GM23338 (cell line): Measurements from ENCODE around the gene FBF1. TPM values are rescaled to one million over a fixed set of nuclear protein-coding genes. Genes with fewer than 3 reads are reported as not detected.

Source experiments
- ATAC-seq: fragments of 200-7000 bp; cut with Tn5 transposase; 3 replicates; pipeline ENCODE4 v1.9.1; 2020
- DNase-seq: peaks from one replicate; pipeline ENCODE4 v3.0.0-alpha.2; 2015; ENCODE audit warnings: low spot score
- H2AFZ ChIP-seq: fragments of 200-600 bp; sonication (generic); 2 replicates; pipeline ENCODE4 v1.8.0; 2016; ENCODE audit warnings: antibody characterized with exemption, mild to moderate bottlenecking, moderate library complexity
- H3F3A ChIP-seq: fragments of 200-600 bp; sonication (generic); replicated peaks from 2 replicates; pipeline ENCODE4 v1.8.0; 2017; ENCODE audit warnings: antibody characterized with exemption, mixed run types, low read depth
- H3K27ac ChIP-seq: fragments of 200-600 bp; sonication (generic); 2 replicates; pipeline ENCODE4 v1.6.1; 2016; ENCODE audit warnings: low read depth
- H3K27me3 ChIP-seq: fragments of 200-600 bp; sonication (generic); 2 replicates; pipeline ENCODE4 v1.8.0; 2016; ENCODE audit warnings: mild to moderate bottlenecking, mixed run types, moderate library complexity; ENCODE audit not compliant: insufficient read depth
- H3K36me3 ChIP-seq: fragments of 200-600 bp; sonication (generic); 2 replicates; pipeline ENCODE4 v1.8.0; 2016; ENCODE audit warnings: mild to moderate bottlenecking; ENCODE audit not compliant: insufficient read depth
- H3K4me1 ChIP-seq: fragments of 200-600 bp; sonication (generic); 2 replicates; pipeline ENCODE4 v1.8.0; 2016; ENCODE audit warnings: mild to moderate bottlenecking, moderate library complexity; ENCODE audit not compliant: insufficient read depth
- H3K4me2 ChIP-seq: fragments of 200-600 bp; sonication (generic); 2 replicates; pipeline ENCODE4 v1.7.1; 2017; ENCODE audit warnings: mixed run types
- H3K4me3 ChIP-seq: fragments of 200-600 bp; sonication (generic); 2 replicates; pipeline ENCODE4 v1.6.1; 2016; ENCODE audit warnings: mixed run types
- H3K79me2 ChIP-seq: fragments of 200-600 bp; sonication (generic); replicated peaks from 2 replicates; pipeline ENCODE4 v1.8.0; 2017; ENCODE audit warnings: mild to moderate bottlenecking; ENCODE audit not compliant: insufficient read depth
- H3K9me2 ChIP-seq: fragments of 200-600 bp; sonication (generic); 2 replicates; pipeline ENCODE4 v1.8.0; 2017; ENCODE audit not compliant: insufficient read depth
- H4K20me1 ChIP-seq: fragments of 200-600 bp; sonication (generic); replicated peaks from 2 replicates; pipeline ENCODE4 v1.8.0; 2017; ENCODE audit warnings: mild to moderate bottlenecking; ENCODE audit not compliant: insufficient read depth
- H3K27ac Mint-ChIP-seq: 2 replicates; pipeline ENCODE4 v1.8.0; 2020; ENCODE audit warnings: inconsistent platforms, mild to moderate bottlenecking, moderate library complexity, mixed read lengths
- H3K27me3 Mint-ChIP-seq: 3 replicates; pipeline ENCODE4 v1.8.0; 2022; ENCODE audit warnings: low read depth, mild to moderate bottlenecking, moderate library complexity, mixed read lengths, inconsistent platforms; ENCODE audit not compliant: insufficient read depth, poor library complexity
- H3K36me3 Mint-ChIP-seq: 3 replicates; pipeline ENCODE4 v1.8.0; 2021; ENCODE audit warnings: low read depth, mild to moderate bottlenecking, inconsistent platforms, moderate library complexity, mixed read lengths
- H3K4me1 Mint-ChIP-seq: 3 replicates; pipeline ENCODE4 v1.8.0; 2020; ENCODE audit warnings: mild to moderate bottlenecking, inconsistent platforms, mixed read lengths
- H3K4me3 Mint-ChIP-seq: 3 replicates; pipeline ENCODE4 v1.8.0; 2021; ENCODE audit warnings: moderate library complexity, mild to moderate bottlenecking, inconsistent platforms, mixed read lengths
- H3K9me3 Mint-ChIP-seq: 3 replicates; pipeline ENCODE4 v1.8.0; 2020; ENCODE audit warnings: moderate library complexity, mild to moderate bottlenecking, inconsistent platforms, mixed read lengths
- EZH2phosphoT487 ChIP-seq: fragments of 200-600 bp; sonication (generic); IDR thresholded peaks from one replicate; pipeline ENCODE4 v1.8.1; 2018; ENCODE audit warnings: antibody characterized with exemption; ENCODE audit not compliant: unreplicated experiment
- JUNB ChIP-seq: IDR thresholded peaks from one replicate; pipeline ENCODE4 v1.6.1; 2016; ENCODE audit warnings: antibody characterized with exemption; ENCODE audit not compliant: unreplicated experiment
- ZNF331 ChIP-seq: fragments of 250-450 bp; sonication (Bioruptor Pico); IDR thresholded peaks from 2 replicates; pipeline ENCODE4 v1.5.0; 2020; ENCODE audit warnings: low read depth, mild to moderate bottlenecking, moderate library complexity
- polyA plus RNA-seq: library from polyadenylated mRNA; unstranded; fragments of >200 nt; fragmentation: Nextera tagmentation; extraction: Ambion mirVana; gene quantifications from 2 replicates; pipeline ENCODE4 v1.2.1, GENCODE V29; 2016
- total RNA-seq: library from RNA; depleted of rRNA; stranded (reverse); fragments of >200 nt; shearing (Covaris generic); gene quantifications from 2 replicates; pipeline ENCODE4 v1.2.3, GENCODE V29; 2014
- TF ChIP-seq, protein P1 (sequence below): fragments of 250-450 bp; sonication (Bioruptor Pico); IDR thresholded peaks from 2 replicates; pipeline ENCODE4 v1.5.0; 2020; ENCODE audit warnings: mild to moderate bottlenecking, moderate library complexity

The FBF1 gene
- total and polyA plus RNA-seq, 2 experiments from 2014 or later, result 8.8 to 11.8 TPM

DNA sequence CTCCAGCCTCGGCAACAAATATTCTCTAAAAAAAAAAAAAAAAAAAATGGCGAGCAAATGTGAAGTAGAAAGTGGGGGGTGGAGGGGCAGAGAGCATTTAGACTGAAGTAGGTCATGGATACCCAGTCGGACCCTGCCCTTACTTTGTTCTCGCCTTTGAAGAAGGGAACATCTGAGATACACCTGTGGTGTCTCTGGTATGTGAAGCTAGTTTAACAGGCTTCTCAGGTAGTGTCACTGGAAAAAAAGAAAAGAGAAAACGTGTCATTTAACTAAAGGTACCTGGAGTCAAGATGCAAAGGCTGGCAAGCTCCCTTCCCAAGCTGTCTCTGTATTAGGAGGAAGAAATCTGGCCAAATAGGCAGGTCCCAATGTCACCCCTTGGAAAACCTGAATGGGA, 8.0 kb downstream of the FBF1 start (continued):
- TF ChIP-seq, protein P1, sequence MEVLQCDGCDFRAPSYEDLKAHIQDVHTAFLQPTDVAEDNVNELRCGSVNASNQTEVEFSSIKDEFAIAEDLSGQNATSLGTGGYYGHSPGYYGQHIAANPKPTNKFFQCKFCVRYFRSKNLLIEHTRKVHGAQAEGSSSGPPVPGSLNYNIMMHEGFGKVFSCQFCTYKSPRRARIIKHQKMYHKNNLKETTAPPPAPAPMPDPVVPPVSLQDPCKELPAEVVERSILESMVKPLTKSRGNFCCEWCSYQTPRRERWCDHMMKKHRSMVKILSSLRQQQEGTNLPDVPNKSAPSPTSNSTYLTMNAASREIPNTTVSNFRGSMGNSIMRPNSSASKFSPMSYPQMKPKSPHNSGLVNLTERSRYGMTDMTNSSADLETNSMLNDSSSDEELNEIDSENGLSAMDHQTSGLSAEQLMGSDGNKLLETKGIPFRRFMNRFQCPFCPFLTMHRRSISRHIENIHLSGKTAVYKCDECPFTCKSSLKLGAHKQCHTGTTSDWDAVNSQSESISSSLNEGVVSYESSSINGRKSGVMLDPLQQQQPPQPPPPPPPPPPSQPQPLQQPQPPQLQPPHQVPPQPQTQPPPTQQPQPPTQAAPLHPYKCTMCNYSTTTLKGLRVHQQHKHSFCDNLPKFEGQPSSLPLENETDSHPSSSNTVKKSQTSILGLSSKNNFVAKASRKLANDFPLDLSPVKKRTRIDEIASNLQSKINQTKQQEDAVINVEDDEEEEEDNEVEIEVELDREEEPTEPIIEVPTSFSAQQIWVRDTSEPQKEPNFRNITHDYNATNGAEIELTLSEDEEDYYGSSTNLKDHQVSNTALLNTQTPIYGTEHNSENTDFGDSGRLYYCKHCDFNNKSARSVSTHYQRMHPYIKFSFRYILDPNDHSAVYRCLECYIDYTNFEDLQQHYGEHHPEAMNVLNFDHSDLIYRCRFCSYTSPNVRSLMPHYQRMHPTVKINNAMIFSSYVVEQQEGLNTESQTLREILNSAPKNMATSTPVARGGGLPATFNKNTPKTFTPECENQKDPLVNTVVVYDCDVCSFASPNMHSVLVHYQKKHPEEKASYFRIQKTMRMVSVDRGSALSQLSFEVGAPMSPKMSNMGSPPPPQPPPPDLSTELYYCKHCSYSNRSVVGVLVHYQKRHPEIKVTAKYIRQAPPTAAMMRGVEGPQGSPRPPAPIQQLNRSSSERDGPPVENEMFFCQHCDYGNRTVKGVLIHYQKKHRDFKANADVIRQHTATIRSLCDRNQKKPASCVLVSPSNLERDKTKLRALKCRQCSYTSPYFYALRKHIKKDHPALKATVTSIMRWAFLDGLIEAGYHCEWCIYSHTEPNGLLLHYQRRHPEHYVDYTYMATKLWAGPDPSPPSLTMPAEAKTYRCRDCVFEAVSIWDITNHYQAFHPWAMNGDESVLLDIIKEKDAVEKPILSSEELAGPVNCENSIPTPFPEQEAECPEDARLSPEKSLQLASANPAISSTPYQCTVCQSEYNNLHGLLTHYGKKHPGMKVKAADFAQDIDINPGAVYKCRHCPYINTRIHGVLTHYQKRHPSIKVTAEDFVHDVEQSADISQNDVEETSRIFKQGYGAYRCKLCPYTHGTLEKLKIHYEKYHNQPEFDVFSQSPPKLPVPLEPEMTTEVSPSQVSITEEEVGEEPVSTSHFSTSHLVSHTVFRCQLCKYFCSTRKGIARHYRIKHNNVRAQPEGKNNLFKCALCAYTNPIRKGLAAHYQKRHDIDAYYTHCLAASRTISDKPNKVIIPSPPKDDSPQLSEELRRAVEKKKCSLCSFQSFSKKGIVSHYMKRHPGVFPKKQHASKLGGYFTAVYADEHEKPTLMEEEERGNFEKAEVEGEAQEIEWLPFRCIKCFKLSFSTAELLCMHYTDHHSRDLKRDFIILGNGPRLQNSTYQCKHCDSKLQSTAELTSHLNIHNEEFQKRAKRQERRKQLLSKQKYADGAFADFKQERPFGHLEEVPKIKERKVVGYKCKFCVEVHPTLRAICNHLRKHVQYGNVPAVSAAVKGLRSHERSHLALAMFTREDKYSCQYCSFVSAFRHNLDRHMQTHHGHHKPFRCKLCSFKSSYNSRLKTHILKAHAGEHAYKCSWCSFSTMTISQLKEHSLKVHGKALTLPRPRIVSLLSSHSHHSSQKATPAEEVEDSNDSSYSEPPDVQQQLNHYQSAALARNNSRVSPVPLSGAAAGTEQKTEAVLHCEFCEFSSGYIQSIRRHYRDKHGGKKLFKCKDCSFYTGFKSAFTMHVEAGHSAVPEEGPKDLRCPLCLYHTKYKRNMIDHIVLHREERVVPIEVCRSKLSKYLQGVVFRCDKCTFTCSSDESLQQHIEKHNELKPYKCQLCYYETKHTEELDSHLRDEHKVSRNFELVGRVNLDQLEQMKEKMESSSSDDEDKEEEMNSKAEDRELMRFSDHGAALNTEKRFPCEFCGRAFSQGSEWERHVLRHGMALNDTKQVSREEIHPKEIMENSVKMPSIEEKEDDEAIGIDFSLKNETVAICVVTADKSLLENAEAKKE (CRISPR knock-in tag), result no peak
- no peak for TF ChIP-seq EZH2phosphoT487

DNA sequence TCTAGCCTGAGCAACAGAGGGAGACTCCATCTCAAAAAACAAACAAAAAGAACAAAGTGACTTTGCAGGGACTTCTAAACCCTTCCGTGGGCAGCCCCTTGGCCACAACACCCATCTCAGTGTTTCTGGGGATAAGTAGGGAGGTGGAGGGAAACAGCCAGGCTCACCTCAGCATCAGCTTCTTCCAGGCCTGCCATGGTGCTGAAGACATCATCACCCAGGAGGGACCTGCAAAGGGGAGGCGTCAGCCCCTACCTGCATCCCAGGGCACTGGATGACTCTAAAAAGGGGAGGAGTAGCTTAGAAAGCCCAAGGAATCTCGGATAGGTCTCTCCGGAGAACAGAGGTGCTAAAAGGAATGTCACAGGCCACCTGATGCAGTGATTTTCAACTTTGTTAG, 9.8 kb downstream of the FBF1 start:
- no peaks in the 10 kb centered on the region for H3K9me3 Mint-ChIP-seq
- no peaks in the 10 kb centered on the region for H3K36me3 ChIP-seq
- H4K20me1 ChIP-seq, result no peaks in the 10 kb centered on the region
- H2AFZ ChIP-seq, result no peak overlapping the region
- peak; percentile 23; the same call in 2 of the 3 replicates for ATAC-seq
- H3K27ac Mint-ChIP-seq, result no peak overlapping the region
- H3K79me2 ChIP-seq, result no peaks in the 10 kb centered on the region
- peaks cover 11% of the 10 kb centered on the region for H3K36me3 Mint-ChIP-seq
- no peaks in the 10 kb centered on the region for H3K9me2 ChIP-seq
- H3F3A ChIP-seq, result no peaks in the 10 kb centered on the region
- no peaks in the 10 kb centered on the region for H3K4me1 ChIP-seq
- no peak for DNase-seq
- peaks cover 2% of the 10 kb centered on the region for H3K27me3 Mint-ChIP-seq
- no peak overlapping the region for H3K4me3 Mint-ChIP-seq
- H3K27me3 ChIP-seq, result no peaks in the 10 kb centered on the region
- TF ChIP-seq ZNF331 (CRISPR knock-in tag), result no peak
- no peak for TF ChIP-seq JUNB
- H3K4me1 Mint-ChIP-seq, result no peaks in the 10 kb centered on the region
- no peak overlapping the region for H3K4me3 ChIP-seq
- peak overlapping the region; percentile 45; the same call in 1 of the 2 replicates for H3K27ac ChIP-seq
- H3K4me2 ChIP-seq, result no peak overlapping the region
